CD4-positive, alpha-beta memory T cell (primary cell): Measurements from ENCODE around the gene PTH1R. TPM values are rescaled to one million over a fixed set of nuclear protein-coding genes. Genes with fewer than 3 reads are reported as not detected.

Experiments used
- polyA plus RNA-seq, 2 donors: library from polyadenylated mRNA; unstranded; fragments of 300-500 nt; fragmentation: Illumina TruSeq; gene quantifications; one replicate each; pipeline ENCODE4 v1.2.3, GENCODE V29; 2021
- total RNA-seq, 2 experiments: library from RNA; stranded (reverse); gene quantifications; one replicate each; pipeline ENCODE4 v1.2.3, GENCODE V29; 2021

PTH1R gene
- total and polyA plus RNA-seq, 4 experiments from 2014 or later = not detected

Other genes with a start within 250 kb of the PTH1R start
- gene ALS2CL, start 184.0 kb upstream of the PTH1R start, total RNA-seq = 10 to 100 TPM; 26.3 to 29.8 TPM
- gene ALS2CL, start 184.0 kb upstream of the PTH1R start, polyA plus RNA-seq = 1 to 10 TPM; 3.2 to 6.8 TPM
- 1 to 10 TPM; 3.1 to 3.3 TPM for gene TMIE, start 176.3 kb upstream of the PTH1R start, total RNA-seq
- 1 to 10 TPM in 1 of 2 donors, under 1 TPM in 1; 0.70 to 2.3 TPM for gene TMIE, start 176.3 kb upstream of the PTH1R start, polyA plus RNA-seq
- gene PRSS50, start 159.9 kb upstream of the PTH1R start, total RNA-seq = not detected
- gene PRSS50, start 159.9 kb upstream of the PTH1R start, polyA plus RNA-seq = not detected
- not detected for gene MYL3, start 14.3 kb upstream of the PTH1R start, total RNA-seq
- gene MYL3, start 14.3 kb upstream of the PTH1R start, polyA plus RNA-seq = not detected
- 10 to 100 TPM; 59.3 to 59.4 TPM for gene CCDC12, start 99.0 kb downstream of the PTH1R start, total RNA-seq
- 100 to 1,000 TPM in 1 of 2 donors, 10 to 100 TPM in 1; 86.5 to 102 TPM for gene CCDC12, start 99.0 kb downstream of the PTH1R start, polyA plus RNA-seq
- 100 to 1,000 TPM; 144 to 147 TPM for gene NBEAL2, start 101.9 kb downstream of the PTH1R start, total RNA-seq
- 10 to 100 TPM in 1 of 2 donors, 1 to 10 TPM in 1; 4.5 to 16.0 TPM for gene NBEAL2, start 101.9 kb downstream of the PTH1R start, polyA plus RNA-seq